Upper lobe of right lung (tissue), 1 donor: Measurements from ENCODE around the gene FAM78A. TPM values are rescaled to one million over a fixed set of nuclear protein-coding genes. Genes with fewer than 3 reads are reported as not detected.

Source experiments
- ATAC-seq: fragments of 200-7000 bp; cut with Tn5 transposase; one replicate; pipeline ENCODE4 v1.9.1; 2020; ENCODE audit warnings: mild to moderate bottlenecking, moderate library complexity
- DNase-seq: peaks from one replicate; pipeline ENCODE4 v3.0.0-alpha.2; 2020
- H3K27ac ChIP-seq: fragments of 200-600 bp; one replicate; pipeline ENCODE4 v1.8.0; 2022
- H3K27me3 ChIP-seq: fragments of 200-600 bp; one replicate; pipeline ENCODE4 v1.8.0; 2022; ENCODE audit warnings: mild to moderate bottlenecking
- H3K36me3 ChIP-seq: fragments of 200-600 bp; one replicate; pipeline ENCODE4 v1.8.0; 2022
- H3K4me1 ChIP-seq: fragments of 200-600 bp; one replicate; pipeline ENCODE4 v1.8.0; 2022
- H3K4me3 ChIP-seq: fragments of 200-600 bp; one replicate; pipeline ENCODE4 v1.8.0; 2022; ENCODE audit warnings: mild to moderate bottlenecking
- H3K9me3 ChIP-seq: fragments of 200-600 bp; one replicate; pipeline ENCODE4 v1.8.0; 2022
- intact Hi-C: fragments of 100-400 bp; cut with DNase I; formaldehyde crosslinking; loops from one replicate; pipeline ENCODE4 v1.11.0; 2022
- total RNA-seq: library from RNA; stranded (reverse); fragmentation: NEBNext Ultra II Directional; extraction: Animal tissue kit (Norgen Biotek cat#: 25700); gene quantifications from one replicate; pipeline ENCODE4 v1.2.1, GENCODE V29; 2021
- TF ChIP-seq, protein P1 (sequence below): fragments of 200-600 bp; IDR thresholded peaks from one replicate; pipeline ENCODE4 v1.8.0; 2022; ENCODE audit warnings: antibody characterized with exemption
- donor health status: DM: no; HTN: yes; CAD: no; lungs with severe emphysema.

FAM78A gene
- total RNA-seq, 1 donor from 2014 or later: 14.8 TPM

DNA sequence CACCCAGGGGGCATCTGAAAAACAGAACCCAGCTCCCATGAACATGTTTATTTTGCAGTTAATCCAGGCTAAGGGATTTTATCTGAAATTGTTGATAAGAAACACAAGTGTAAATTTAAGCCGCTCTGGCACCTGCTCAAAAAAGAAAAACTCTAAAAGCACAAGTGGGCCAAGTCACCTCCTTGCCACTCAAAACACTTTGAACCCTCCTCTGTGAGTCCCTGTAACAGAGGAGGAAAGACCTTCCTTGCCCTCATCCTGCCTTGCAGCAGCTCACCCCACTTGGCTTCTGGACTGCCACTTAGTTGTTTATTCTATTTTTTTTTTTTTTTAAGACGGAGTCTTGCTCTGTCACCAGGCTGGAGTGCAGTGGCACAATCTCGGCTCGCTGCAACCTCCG, 39.5 kb downstream of the FAM78A start:
- H3K4me3 ChIP-seq: no peak overlapping the region
- no peak overlapping the region for H3K27ac ChIP-seq
- TF ChIP-seq, protein P1, sequence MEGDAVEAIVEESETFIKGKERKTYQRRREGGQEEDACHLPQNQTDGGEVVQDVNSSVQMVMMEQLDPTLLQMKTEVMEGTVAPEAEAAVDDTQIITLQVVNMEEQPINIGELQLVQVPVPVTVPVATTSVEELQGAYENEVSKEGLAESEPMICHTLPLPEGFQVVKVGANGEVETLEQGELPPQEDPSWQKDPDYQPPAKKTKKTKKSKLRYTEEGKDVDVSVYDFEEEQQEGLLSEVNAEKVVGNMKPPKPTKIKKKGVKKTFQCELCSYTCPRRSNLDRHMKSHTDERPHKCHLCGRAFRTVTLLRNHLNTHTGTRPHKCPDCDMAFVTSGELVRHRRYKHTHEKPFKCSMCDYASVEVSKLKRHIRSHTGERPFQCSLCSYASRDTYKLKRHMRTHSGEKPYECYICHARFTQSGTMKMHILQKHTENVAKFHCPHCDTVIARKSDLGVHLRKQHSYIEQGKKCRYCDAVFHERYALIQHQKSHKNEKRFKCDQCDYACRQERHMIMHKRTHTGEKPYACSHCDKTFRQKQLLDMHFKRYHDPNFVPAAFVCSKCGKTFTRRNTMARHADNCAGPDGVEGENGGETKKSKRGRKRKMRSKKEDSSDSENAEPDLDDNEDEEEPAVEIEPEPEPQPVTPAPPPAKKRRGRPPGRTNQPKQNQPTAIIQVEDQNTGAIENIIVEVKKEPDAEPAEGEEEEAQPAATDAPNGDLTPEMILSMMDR: no peak
- no peaks in the 10 kb centered on the region for H3K27me3 ChIP-seq
- ATAC-seq (peak; percentile 43), DNase-seq (no peak)
- H3K9me3 ChIP-seq: no peaks in the 10 kb centered on the region
- intact Hi-C loops: no loop called here
- H3K36me3 ChIP-seq: peaks cover 33% of the 10 kb centered on the region
- H3K4me1 ChIP-seq: peaks cover 18% of the 10 kb centered on the region

DNA sequence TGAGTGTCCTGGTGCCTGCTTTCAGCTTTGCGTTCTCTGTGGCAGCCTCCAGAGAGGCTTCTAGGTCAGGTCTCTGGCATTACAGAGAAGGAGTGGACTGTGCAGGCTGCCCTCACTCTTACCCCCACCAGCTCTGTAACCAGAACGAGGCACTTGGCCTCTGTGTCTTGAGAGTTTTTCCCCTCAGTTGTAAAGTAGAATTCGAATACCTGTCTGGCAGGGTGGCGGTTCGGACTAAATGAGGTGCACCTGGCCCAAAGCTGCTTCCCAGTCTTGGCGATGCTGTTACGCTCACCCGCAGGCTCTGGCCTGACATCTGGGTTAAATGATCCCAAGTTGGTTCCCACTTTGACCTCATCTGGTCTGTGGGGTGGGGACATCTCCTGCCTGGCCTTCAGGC, 40.1 kb downstream of the FAM78A start:
- Histone ChIP-seq H3K27me3 (no peaks in the 10 kb centered on the region), H3K9me3 (no peaks in the 10 kb centered on the region), H3K36me3 (peaks cover 39% of the 10 kb centered on the region), H3K4me1 (peaks cover 18% of the 10 kb centered on the region), H3K4me3 (no peak overlapping the region), H3K27ac (no peak overlapping the region)
- no peak for DNase-seq
- intact Hi-C loops: no loop called here
- ATAC-seq: no peak
- TF ChIP-seq, protein P1: no peak

DNA sequence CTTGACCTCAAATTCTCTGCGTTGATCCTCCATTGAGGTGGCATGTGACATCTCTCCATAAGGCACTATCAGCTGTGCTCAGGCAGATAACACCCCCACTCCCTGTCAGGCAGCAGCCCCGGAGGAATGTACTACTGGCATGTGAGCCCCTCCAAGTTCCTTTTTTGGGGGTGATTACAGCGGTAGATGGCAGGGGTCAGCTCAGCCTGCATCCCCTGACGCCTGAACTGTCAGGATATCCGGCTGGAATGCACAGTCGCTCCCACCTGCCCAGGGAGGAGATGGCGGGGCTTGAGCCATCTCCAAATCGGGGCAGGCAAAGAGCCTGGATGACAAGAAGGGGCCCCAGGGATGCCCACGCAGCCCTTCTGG, 40.8 kb downstream of the FAM78A start:
- Histone ChIP-seq H3K4me3 (no peak overlapping the region), H3K36me3 (peaks cover 46% of the 10 kb centered on the region), H3K27ac (no peak overlapping the region), H3K9me3 (no peaks in the 10 kb centered on the region), H3K27me3 (no peaks in the 10 kb centered on the region), H3K4me1 (peaks cover 18% of the 10 kb centered on the region)
- TF ChIP-seq, protein P1: no peak
- no peak for DNase-seq
- no peak for ATAC-seq
- intact Hi-C loops: no loop called here

DNA sequence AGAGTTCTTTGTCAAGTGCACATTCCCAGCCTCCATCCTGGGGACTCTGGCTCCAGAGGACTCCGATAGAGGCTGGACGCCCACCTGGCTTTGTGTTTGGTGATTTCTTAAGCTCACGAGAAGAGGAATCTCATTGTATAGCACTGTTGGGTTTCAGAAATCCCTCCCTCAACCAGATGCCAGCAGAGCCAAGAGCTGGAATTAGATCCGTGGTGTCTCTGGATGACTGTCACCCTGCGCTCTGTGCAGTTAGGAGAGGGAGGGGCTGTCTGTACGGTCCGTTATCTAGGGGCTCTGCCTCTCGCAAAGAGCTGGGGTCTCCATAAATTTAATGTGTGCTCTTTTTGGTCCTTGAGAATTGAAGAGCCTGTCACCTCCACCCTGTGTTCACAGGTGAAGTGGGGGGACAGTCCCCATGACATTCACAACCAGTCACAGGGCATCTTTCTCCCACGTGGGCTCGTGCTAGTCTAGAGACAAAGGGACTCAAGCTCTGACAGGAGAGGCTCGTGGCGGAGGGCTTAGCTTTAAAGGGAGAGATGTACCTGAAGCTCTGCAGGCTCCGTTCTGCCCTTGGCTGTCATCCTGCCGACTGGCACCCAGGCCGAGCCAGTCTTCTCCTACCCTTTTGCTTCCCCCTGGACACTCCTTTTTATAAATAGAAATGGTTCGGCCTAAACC, 41.4 kb downstream of the FAM78A start:
- intact Hi-C loops: no loop called here
- H3K27ac ChIP-seq: no peak overlapping the region
- TF ChIP-seq, protein P1: no peak
- H3K4me1 ChIP-seq: peaks cover 18% of the 10 kb centered on the region
- H3K4me3 ChIP-seq: no peak overlapping the region
- no peak for ATAC-seq
- H3K27me3 ChIP-seq: no peaks in the 10 kb centered on the region
- no peak for DNase-seq
- peaks cover 49% of the 10 kb centered on the region for H3K36me3 ChIP-seq
- no peaks in the 10 kb centered on the region for H3K9me3 ChIP-seq

DNA sequence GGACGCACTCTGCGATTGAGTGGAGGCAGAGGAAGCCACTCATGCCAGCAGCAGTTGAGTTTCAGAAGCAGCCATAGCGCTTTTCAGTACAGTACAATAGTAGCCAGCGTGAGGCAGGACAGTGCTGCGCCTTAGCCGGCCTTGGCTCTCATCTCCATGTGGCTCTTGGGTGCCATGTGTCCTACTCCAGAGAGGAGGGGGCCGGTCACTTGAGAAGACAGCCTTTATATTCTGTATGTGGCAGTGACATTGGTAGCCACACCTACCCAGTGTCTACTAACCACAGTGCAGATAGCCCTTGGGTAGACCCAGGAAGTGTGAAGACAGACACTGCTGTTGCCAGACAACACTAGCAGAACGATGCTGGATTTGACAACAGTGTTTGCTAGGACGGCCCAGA, 42.3 kb downstream of the FAM78A start:
- TF ChIP-seq, protein P1: no peak
- Histone ChIP-seq H3K36me3 (peaks cover 49% of the 10 kb centered on the region), H3K27me3 (no peaks in the 10 kb centered on the region), H3K4me1 (peaks cover 18% of the 10 kb centered on the region), H3K4me3 (no peak overlapping the region), H3K27ac (peak overlapping the region; percentile 11), H3K9me3 (no peaks in the 10 kb centered on the region)
- peak; percentile 2 for ATAC-seq
- no peak for DNase-seq
- intact Hi-C loops: no loop called here

DNA sequence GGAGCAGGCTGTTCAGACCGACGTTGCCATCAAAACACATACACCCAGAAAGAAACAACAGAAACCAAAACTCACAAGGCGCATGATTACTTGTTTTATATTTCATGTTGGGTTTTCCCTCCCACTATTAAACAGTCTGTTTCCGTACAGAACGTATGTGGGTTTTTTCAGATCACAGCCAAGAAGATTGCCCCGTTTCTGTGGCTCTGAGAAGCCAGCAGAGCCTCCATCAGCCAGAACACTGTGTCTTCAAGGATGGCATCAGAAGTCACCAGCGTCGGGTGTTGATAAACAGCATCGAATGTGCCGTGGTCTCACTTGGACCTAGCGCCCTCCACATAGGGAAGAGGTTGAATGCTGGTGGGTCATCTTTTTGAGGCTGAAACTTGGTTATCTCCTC, 42.8 kb downstream of the FAM78A start:
- peak overlapping the region; percentile 11 for H3K27ac ChIP-seq
- ATAC-seq: no peak
- no peaks in the 10 kb centered on the region for H3K27me3 ChIP-seq
- H3K9me3 ChIP-seq: no peaks in the 10 kb centered on the region
- TF ChIP-seq, protein P1: no peak
- DNase-seq: no peak
- H3K36me3 ChIP-seq: peaks cover 49% of the 10 kb centered on the region
- no peak overlapping the region for H3K4me3 ChIP-seq
- intact Hi-C loops: no loop called here
- peaks cover 15% of the 10 kb centered on the region for H3K4me1 ChIP-seq
